ENCODE data around the gene SCAMP4. TPM values are rescaled to one million over a fixed set of nuclear protein-coding genes. Genes with fewer than 3 reads are reported as not detected.

Gene SCAMP4
- total and polyA plus RNA-seq, 2 of the 13 experiments (the other 11 are each of a cell fraction or from before 2014, with no cell fraction given), result 10.7 to 13.7 TPM

DNA sequence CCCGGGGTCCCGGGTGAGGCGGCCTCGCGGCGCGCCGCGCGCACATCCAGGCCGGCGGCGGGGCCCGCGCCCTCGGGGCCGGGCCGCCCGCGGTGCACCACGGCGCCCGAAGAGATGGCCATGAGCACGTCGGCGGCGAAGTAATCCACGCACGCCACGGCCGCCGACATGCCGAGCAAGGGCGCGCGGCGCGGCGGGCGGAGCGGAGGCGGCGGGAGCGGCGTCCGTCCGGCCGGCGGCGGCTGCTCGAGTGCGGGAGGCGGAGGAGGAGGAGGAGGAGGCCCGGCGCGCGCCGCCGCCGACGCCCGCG is 41.9 kb upstream of the SCAMP4 start, which contains the start of gene KLF16 (continued):
- TF ChIP-seq ARNT2 (CRISPR knock-in tag; IDR thresholded peaks at IDR 0.05; ENCODE audit: low read depth) (0 out of 2 replicates have a peak, but pooled peaks have one; percentile 5), FOSL1 (CRISPR knock-in tag; IDR thresholded peaks at IDR 0.05; ENCODE audit: borderline replicate concordance) (no peak), ZNF350 (CRISPR knock-in tag; IDR thresholded peaks at IDR 0.05; ENCODE audit: borderline replicate concordance, low read depth) (no peak), ZNF7 (CRISPR knock-in tag; IDR thresholded peaks at IDR 0.05) (no peak), RORA (CRISPR knock-in tag; IDR thresholded peaks at IDR 0.05) (no peak), RBFOX2 (IDR thresholded peaks at IDR 0.05; ENCODE audit: low read depth, low read length) (peak; percentile 12; the same call in 1 of the 2 replicates), KDM2A (CRISPR knock-in tag; IDR thresholded peaks at IDR 0.05; ENCODE audit: borderline replicate concordance, low read depth) (no peak), SP5 (CRISPR knock-in tag; IDR thresholded peaks at IDR 0.05; ENCODE audit: borderline replicate concordance, low read depth) (no peak), POLR2A (IDR thresholded peaks at IDR 0.05; ENCODE audit: insufficient read depth in 1 of 2, low read depth in 2 of 2, low read length in 2 of 2) (peak in 1 of 2 experiments; percentile 48; a peak in 1 of 4 replicates)

DNA sequence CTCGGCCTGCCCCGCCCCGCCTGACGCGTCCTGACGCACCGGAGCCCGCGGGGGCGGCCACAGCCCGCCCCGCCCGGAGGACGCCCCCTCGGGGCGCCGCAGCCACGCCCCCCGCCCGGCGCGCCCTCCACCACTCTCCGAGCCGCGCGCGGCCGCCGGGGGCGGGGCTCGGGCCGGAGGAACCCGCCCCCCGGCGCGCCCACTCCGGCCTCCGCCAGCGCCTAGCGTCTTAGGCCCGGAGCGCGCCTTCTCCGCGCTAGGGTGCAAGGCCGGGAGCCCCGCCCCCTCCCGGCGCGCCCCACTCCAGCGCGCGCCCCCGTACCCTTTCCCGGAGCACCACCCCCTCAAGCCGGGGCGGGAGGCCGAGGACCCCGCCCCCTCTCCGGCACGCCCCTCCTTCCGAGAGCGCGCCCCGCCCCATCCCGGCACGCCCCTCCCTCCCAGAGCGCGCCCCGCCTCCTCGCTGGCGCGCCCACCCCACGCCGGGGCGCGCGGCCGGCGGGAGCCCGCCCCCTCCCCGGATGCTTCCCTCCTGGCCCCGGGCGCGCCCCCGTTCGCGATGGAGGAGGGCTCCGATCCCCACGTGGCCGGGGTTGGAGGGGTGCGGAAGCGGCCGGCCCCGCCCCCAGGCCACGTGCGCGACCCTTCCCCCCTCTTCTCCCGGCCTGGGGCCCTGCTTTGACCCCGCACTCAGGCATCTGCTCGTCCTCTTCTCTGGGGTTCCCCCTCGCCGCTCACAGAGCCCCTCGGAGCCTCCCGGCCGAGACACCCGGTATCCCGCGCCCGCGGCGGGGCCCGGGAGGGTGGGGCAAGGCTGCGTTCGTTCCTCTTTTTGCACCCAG is 41.3 kb upstream of the SCAMP4 start:
- peaks cover 38% of the 10 kb centered on the region for H3K79me2 ChIP-seq (ENCODE audit: insufficient read depth, low read length)
- DNase-seq (ENCODE audit: low spot score) (peak; percentile 85), FAIRE-seq (no peak), ATAC-seq (peak; percentile 48)
- peaks cover 22% of the 10 kb centered on the region; the same call in 1 of the 2 replicates for H4K20me1 ChIP-seq (ENCODE audit: insufficient read depth, low read length)
- peak overlapping the region; percentile 73 to 98 (median 82) for H3K4me3 ChIP-seq (replicated peaks in 1 of 3; ENCODE audit: insufficient read depth in 1 of 3, low read depth in 2 of 3, low read length in 3 of 3)
- CTCF ChIA-PET (ENCODE audit: low intra/inter-chr PET ratio, low total read pairs), result interaction anchor here (1.2 kb wide), 1 partner anchor 15 kb away, joined by 3 read pairs; the partner anchor contains the start of gene REXO1
- H3K9me3 ChIP-seq (ENCODE audit: low read length), result no peaks in the 10 kb centered on the region
- intact Hi-C loops (cut with micrococcal nuclease; ENCODE audit: unreplicated experiment), result no loop called here
- H3K9ac ChIP-seq (ENCODE audit: insufficient read depth, low read depth, low read length), result peak overlapping the region; percentile 89
- no peaks in the 10 kb centered on the region for H3K36me3 ChIP-seq (replicated peaks in 1 of 2; ENCODE audit: control insufficient read depth in 1 of 2, insufficient read depth in 2 of 2, low read length in 2 of 2)
- peak overlapping the region; percentile 98 for H3K27ac ChIP-seq (ENCODE audit: extremely low read length, insufficient read depth, low read length)
- peak overlapping the region; percentile 94 for H3K4me2 ChIP-seq (ENCODE audit: low read depth, low read length)
- H2AFZ ChIP-seq (ENCODE audit: low read length), result no peak overlapping the region
- WGBS (ENCODE audit: low lambda C conversion rate), result no CpG with 5 or more reads among the region's 115 CpGs
- in situ Hi-C loops (cut with HindIII; ENCODE audit: extremely low pct_ligation_motif_present, low pct_unique_long_range_greater_than_20kb), result no loop called here
- H3K4me1 ChIP-seq (ENCODE audit: insufficient read depth, low read length), result peaks cover 64% of the 10 kb centered on the region
- POLR2A ChIA-PET, result interaction anchor here (0.6 to 1.5 kb wide), 13 partner anchors 10 to 633 kb away, joined by 3 to 13 read pairs (median 4); partner anchors contain the start of genes ABHD17A, ADAT3 and SCAMP4
- no TSS peak for BruUV-seq (replicated peaks)
- no peaks in the 10 kb centered on the region; a peak in 1 of 5 replicates for H3K27me3 ChIP-seq (ENCODE audit: control insufficient read depth in 1 of 2, insufficient read depth in 2 of 2, low read length in 2 of 2)
- TF ChIP-seq, protein P1, sequence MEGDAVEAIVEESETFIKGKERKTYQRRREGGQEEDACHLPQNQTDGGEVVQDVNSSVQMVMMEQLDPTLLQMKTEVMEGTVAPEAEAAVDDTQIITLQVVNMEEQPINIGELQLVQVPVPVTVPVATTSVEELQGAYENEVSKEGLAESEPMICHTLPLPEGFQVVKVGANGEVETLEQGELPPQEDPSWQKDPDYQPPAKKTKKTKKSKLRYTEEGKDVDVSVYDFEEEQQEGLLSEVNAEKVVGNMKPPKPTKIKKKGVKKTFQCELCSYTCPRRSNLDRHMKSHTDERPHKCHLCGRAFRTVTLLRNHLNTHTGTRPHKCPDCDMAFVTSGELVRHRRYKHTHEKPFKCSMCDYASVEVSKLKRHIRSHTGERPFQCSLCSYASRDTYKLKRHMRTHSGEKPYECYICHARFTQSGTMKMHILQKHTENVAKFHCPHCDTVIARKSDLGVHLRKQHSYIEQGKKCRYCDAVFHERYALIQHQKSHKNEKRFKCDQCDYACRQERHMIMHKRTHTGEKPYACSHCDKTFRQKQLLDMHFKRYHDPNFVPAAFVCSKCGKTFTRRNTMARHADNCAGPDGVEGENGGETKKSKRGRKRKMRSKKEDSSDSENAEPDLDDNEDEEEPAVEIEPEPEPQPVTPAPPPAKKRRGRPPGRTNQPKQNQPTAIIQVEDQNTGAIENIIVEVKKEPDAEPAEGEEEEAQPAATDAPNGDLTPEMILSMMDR (CRISPR knock-in tag; IDR thresholded peaks at IDR 0.05), result peak; percentile 30; the same call in 1 of the 2 replicates
- TF ChIP-seq, protein P2, sequence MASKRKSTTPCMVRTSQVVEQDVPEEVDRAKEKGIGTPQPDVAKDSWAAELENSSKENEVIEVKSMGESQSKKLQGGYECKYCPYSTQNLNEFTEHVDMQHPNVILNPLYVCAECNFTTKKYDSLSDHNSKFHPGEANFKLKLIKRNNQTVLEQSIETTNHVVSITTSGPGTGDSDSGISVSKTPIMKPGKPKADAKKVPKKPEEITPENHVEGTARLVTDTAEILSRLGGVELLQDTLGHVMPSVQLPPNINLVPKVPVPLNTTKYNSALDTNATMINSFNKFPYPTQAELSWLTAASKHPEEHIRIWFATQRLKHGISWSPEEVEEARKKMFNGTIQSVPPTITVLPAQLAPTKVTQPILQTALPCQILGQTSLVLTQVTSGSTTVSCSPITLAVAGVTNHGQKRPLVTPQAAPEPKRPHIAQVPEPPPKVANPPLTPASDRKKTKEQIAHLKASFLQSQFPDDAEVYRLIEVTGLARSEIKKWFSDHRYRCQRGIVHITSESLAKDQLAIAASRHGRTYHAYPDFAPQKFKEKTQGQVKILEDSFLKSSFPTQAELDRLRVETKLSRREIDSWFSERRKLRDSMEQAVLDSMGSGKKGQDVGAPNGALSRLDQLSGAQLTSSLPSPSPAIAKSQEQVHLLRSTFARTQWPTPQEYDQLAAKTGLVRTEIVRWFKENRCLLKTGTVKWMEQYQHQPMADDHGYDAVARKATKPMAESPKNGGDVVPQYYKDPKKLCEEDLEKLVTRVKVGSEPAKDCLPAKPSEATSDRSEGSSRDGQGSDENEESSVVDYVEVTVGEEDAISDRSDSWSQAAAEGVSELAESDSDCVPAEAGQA (IDR thresholded peaks at IDR 0.05; ENCODE audit: low read depth), result 0 out of 2 replicates have a peak, but pooled peaks have one; percentile 45
- TF ChIP-seq, protein P2 (CRISPR knock-in tag; IDR thresholded peaks at IDR 0.05; ENCODE audit: borderline replicate concordance), result no peak
- peak; percentile 62; the same call in 1 of the 2 replicates for TF ChIP-seq SP5 (CRISPR knock-in tag; IDR thresholded peaks at IDR 0.05; ENCODE audit: borderline replicate concordance, low read depth)
- peak; percentile 40; the same call in 1 of the 2 replicates for TF ChIP-seq NR2F6 (IDR thresholded peaks at IDR 0.05)
- peak; percentile 67 for TF ChIP-seq NR2F6 (CRISPR knock-in tag; IDR thresholded peaks at IDR 0.05)
- peak; percentile 79; the same call in 1 of the 2 replicates for TF ChIP-seq SIN3A (IDR thresholded peaks at IDR 0.05; ENCODE audit: borderline replicate concordance, low read depth, low read length)

All from HepG2 (cell line).